ENCODE data around the gene CDK5RAP3.
"Not testable (repeated sequence)": the region's sequence is repeated elsewhere in the genome, so short reads cannot be mapped to it uniquely, and the experiment has no call there.

The CDK5RAP3 gene

GRCh38 chr17:47970725-47971499 is at the start of gene CDK5RAP3:
CDK5RAP3 (plus strand) TSS chr17:47971113; CDS start chr17:47971147, 34 bp downstream.
- peak; percentile 100 for DNase-seq

GRCh38 chr17:47924785-47925677 is 45.9 kb upstream of the CDK5RAP3 start:
- no peak for DNase-seq

- DNase-seq, result no peak
Observed at GRCh38 chr17:47925678-47925988, 45.3 kb upstream of the CDK5RAP3 start.

- no peak for DNase-seq
Observed at GRCh38 chr17:47927821-47928400, 43.0 kb upstream of the CDK5RAP3 start.

DNA sequence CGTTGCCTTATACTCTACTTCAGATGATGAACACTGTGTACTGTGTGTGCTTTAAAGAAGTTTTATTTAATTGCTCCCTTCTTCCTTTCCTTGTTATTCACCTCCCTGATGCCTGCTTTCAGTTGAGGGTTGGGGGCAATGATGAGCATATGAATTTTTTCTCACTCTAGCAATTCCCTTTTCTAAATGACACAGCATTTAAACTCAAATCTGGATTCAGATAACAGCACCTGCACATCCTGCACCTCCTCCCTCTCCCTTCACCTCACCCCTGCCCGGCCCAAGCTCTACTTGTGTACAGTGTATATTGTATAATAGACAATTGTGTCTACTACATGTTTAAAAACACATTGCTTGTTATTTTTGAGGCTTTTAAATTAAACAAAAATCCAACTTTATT is 42.5 kb upstream of the CDK5RAP3 start:
- DNase-seq, result no peak

- no peak for DNase-seq
Observed at GRCh38 chr17:47929218-47930000, 41.5 kb upstream of the CDK5RAP3 start.

GRCh38 chr17:47931848-47932247 is 39.1 kb upstream of the CDK5RAP3 start:
- no peak for DNase-seq

GRCh38 chr17:47934856-47935255 is 36.1 kb upstream of the CDK5RAP3 start:
- DNase-seq, result no peak

DNA sequence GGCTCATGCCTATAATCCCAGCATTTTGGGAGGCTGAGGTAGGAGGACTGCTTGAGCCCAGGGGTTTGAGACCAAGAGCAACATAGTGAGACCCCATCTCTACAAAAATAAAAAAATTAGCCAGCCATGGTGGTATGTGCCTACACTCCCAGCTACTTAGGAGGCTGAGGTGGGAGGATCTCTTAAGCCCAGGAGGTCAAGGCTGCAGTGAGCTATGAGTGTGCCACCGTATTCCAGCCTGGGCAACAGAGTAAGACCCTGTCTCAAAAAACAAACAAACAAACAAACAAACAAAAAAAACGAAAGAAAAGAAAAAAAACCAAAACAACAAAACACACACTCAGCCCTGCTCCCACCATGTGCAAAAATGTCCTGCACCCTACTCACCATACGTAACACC is 35.4 kb upstream of the CDK5RAP3 start:
- DNase-seq, result not testable (repeated sequence)

DNA sequence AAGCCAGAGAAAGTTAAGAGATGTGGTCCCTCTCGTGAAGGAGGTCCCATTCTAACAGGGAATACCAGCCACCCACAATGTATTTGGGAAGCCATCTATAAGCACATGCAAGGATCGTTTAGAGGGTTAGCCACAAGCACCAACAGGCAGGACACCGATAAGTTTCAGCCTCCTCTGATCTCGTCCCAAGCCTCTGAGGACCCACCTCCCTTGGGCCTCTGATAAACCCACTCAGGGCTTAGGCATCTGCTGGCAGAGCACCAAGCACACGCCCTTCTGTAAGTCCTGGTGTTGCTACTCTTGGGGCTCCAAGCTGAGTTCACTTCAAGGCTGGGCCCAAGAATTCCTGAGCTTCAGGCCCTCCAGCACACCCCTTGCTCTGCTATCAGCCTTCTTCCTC is 35.0 kb upstream of the CDK5RAP3 start:
- no peak for DNase-seq

- no peak for DNase-seq
Observed at GRCh38 chr17:47937941-47938340, 33.0 kb upstream of the CDK5RAP3 start.

GRCh38 chr17:47941246-47942095 is 29.4 kb upstream of the CDK5RAP3 start, which contains the start of gene PNPO:
PNPO (plus strand) TSS chr17:47941571; CDS start chr17:47941676, 105 bp downstream.
- peak; percentile 95 for DNase-seq

DNA sequence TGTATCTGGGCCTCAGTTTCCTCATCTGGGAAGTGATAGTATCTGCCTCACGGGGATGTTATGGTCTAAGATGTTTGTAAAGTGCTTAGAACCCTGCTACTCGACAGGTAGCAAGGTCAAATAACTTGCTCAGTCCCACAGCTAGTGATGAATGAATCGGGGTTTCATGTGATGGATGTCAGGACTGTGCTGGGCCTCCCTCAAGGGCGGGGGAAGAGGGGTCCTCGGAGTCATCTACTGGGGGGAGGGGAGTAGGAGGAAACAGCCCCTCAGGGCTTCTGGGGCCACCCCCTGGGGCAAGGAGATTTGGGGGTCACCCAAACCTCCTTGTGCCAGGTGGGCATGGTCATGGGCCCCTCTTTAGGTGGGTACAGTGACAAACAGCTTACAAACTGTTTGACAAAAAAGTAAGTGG is 28.8 kb upstream of the CDK5RAP3 start:
- peak; percentile 42 to 45 for DNase-seq

GRCh38 chr17:47942568-47942967 is 28.3 kb upstream of the CDK5RAP3 start:
- no peak for DNase-seq

GRCh38 chr17:47945080-47945479 is 25.8 kb upstream of the CDK5RAP3 start:
- DNase-seq, result peak in 1 of 2 experiments; percentile 28

GRCh38 chr17:47945529-47946508 is 25.1 kb upstream of the CDK5RAP3 start:
- no peak for DNase-seq

DNA sequence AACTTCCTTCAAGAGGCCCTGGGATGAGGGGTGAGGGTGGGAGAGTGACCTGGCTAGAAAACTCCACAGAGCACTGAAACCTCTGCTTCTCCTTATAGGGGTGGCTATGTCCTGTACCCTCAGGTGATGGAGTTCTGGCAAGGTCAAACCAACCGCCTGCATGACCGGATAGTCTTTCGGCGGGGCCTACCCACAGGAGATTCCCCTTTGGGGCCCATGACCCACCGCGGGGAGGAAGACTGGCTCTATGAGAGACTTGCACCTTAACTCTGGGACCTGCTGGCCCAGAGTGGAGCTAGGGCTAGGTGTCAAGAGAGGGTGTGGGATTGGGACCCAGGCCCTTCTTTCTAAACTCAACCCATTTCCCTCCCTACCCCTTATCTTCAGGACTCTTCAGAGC is 24.4 kb upstream of the CDK5RAP3 start:
- no peak for DNase-seq

DNA sequence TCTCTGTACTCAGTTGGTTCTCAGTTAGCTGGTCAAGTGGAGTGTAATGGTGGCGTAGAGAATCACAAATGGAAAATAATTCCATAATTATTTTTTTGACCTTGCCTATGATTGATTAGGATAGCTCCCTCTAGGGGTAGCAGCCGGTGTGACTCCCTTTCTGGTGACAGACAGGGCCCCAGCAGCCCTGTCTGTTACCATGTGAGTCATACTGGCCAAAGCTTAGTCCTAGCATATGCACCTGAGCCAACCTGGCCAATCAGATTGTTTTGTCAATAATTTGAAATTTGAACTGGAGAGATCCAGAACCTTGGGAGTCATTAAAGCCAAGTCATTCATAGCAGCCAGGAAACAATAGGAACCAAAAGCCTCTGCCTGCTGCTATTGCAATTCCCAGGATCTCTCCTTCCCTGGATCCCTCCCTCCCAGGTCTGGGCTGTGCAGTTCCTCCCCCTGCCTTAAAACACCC is 23.9 kb upstream of the CDK5RAP3 start:
- peak; percentile 85 to 87 for DNase-seq

- DNase-seq, result no peak
Observed at GRCh38 chr17:47948706-47949196, 22.2 kb upstream of the CDK5RAP3 start.

GRCh38 chr17:47949197-47949759 is 21.6 kb upstream of the CDK5RAP3 start:
- DNase-seq, result peak; percentile 90 to 92
